GM19099 (cell line): Measurements from ENCODE around the gene GET3.

Source experiments
- POLR2A ChIP-seq: IDR thresholded peaks from 3 replicates; pipeline ENCODE4 v1.6.1; 2011; ENCODE audit warnings: low read depth; ENCODE audit not compliant: insufficient read length; ENCODE audit errors: extremely low read depth

GET3 gene

DNA sequence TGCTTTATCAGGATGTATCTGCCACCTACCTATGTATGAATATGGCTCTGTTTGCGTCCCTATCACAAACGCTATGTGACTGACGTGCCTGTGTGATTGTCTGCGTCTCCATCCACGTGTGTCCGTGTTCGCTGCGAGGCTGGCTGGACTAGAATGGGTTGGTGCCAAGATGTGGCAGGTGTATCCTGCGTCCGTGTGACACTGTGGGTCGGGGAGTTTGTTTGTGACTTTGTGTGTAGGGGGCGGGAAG is 44.8 kb downstream of the GET3 start:
- TF ChIP-seq POLR2A = no peak

DNA sequence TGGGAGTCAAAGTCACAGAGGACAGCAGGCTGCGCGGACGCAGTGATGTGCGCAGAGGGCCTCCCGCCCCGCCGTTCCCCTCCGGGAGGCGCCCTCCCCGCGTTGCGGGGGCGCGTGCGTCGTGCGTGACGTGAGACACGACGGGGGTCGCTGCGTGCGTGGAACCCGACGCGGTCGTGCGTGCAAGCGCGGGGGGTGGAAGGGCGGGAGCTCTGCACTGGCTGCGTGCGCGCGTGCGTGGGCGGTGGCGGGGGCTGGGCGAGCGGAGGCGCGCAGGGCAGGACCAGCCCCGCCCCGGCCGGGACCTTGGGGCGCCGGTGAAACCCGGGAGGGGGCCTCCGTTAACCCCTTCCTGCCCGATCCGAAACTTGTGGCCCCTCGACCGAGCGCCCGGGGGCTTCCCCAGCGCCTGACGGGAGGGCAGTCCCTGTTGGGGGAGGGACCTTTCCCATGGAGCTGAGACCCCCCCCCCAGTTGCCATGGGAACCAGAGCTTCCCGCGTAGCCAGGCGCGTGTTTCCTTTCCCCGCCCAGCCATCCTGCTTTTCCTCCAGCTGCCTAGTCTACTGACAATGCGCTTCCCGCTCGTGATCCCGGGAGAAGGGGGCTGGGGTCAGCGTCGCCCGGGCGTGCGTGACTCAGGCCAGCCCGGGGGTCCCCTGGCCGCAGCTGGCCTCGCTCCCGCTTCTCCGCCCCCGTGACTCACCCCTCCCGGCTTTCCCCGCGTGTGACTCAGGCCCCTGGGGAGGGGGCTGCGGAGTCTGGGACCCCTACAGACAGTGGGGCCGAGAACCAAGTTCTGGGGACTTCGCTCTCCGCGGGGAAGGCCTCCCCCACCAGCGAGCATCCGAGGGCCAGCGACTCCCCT is 45.4 kb downstream of the GET3 start:
- TF ChIP-seq POLR2A = peak; percentile 71

DNA sequence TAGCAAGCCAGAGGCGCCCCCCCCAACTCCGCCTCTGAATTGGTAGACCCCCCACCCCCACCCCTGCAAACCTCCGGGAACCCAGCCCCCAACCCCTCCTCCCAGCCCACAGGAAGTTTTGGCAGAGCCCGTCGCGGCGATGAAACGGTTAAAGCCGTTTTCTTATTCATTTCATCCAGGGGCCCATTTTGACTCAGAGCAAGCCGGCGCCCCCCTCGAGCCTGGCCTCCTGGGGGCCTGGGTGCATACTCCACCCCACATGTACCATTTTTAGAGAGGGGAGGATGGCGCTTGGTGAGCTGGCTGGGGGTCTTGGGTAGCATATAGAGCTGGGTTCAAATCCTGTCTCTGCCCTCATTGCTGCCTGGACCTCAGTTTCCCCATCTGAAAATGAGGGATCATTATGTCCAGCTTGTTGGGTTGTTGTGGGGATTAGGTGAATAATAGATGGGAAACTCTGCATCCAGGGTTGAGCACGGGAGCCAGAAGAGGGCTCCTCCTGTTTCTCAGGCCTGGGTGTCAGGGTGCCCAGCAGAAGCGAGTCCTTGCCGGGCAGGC is 46.1 kb downstream of the GET3 start:
- TF ChIP-seq POLR2A = no peak

DNA sequence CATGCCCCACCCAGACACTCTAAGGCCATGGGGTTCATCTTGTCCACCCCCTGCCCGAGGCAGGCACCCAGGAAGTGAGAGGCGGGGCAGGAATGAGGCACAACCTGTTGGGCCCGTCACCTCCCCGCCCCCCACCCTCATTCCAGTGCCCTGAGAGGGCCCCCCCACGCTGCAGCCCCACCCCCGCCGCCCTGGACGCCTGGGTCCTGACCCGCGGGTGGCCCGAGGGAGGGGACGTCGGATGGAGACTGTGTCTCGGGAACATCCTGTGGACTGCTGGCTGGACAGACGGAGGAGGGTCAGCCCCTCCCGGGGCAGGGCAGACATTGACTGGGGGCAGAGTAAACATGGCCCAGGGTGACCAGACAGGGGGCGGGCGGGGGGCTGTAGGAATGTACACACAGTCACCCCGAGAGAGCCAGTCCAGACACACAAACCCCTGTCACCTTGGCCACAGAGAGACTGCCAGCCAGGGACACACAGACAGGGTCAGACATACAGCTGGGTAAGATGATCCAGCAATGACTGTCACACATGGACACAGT is 46.6 kb downstream of the GET3 start:
- TF ChIP-seq POLR2A = no peak

DNA sequence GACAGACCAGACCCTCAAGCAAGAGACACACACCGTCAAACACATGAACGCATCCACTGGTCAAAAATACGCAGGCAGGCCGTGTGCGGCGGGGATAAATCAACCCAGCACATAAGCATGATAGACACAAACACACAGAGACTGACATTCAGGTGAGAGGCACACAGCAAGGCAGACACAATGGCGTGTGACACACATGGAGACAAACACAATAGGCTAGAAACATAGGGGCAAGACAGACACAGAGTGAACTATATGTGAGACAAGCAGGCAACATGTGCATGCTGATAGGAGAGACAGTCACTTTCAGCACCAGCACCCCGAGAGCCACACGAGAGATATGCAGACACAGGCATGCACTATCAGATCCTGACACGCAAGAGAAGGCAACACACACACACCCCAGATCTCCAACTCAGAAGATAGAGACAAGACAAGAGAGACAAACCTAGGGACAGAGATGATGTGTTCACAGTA is 47.1 kb downstream of the GET3 start:
- TF ChIP-seq POLR2A = peak; percentile 19

DNA sequence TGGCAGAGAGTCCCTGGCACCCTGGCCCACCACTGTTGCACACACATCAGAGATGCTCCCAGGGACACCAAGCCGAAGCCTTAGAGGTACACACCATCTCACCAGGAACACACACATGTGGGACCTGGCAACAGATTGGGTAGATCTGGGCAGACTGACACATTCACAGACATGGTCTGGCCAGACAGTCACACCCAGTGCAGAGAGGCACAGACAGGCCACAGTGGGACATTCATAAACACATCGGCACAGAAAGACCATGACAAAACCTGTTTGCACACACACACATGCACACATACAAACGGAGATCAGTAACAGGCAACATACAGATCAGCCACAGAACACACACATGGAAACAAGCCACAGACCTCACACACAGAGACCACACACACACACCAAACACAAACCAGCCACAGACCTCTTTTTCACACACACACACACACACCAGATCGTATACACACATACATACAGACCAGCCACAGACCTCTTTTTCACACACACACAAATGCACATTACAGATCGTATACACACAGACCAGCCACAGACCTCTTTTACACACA is 47.7 kb downstream of the GET3 start:
- TF ChIP-seq POLR2A = no peak

DNA sequence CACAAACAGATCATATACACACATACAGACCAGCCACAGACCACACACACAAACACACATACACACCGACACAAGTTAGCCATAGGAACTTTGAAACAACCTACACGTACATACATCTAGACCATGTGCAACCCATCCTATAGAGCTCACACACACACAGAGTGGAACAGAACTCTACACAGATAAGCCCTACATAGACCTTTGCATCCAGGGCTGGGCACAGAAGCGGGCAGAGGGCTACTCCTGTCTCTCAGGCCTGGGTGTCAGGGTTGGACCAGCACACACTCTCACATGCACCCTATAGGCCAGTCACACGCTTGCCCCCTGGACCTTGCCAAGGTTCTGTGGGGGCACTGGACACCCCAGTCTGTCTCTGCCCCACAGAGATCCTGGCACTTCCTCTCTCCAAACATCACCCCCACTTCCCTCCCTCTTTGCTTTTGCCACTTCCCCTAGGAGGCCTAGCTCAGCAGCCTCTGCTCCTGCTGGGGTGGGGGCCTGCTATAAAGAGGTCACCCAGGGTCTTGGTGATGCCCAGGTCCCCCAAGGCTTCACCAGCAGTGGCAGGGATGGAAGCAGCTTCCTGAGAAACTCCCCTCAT is 48.2 kb downstream of the GET3 start:
- TF ChIP-seq POLR2A = no peak

DNA sequence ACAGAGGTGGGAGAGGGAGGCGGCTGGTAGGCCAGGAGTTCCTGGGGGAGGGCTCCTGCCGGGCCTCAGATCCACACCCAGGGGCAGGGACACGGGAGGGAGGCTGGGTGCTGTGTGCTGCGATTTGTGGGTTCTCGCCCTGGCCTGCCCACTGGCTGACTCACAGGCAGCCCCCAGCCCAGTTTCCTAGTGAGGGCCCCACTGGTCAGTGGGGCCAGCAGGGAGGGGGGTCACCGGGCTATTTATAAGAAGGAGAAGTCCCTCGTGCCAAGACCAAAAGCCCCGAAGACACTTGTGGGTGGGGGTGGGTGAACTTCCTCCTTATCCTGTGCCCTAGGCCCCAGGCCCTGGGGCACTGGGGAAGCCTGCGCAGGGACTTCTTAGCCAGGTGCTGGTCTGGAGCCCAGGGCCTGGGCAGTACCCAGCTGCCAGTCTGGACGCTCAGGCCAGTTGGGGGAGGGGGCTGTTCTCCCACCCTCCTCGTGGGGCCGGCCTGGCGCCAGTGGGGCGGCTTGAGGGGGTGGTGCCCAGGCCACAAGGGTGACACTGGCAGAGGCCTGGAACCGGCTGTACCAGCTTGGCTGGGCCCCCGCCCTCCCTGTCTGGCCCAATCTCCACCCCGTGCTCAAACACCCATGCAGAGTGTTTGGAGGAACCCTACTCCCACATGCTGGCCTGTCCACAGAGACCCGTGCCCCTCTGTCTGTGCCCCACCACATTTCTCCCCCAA is 49.0 kb downstream of the GET3 start:
- TF ChIP-seq POLR2A = no peak

DNA sequence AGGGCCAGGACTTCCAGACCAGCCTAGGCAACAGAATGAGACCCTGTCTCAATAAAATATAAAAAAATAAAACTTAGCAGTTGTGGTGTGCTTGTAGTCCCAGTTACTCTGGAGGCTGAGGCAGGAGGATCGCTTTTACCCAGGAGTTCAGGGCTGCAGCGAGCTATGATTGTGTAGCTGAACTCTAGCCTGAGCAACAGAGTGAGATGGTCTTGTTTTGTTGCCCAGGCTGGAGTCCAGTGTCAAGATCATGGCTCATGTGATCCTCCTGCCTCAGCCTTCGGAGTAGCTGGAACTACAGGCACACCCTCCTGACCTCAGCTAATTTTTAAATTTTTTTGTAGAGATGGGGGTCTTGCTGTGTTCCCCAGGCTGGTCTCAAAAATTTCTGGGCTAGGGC is 49.7 kb downstream of the GET3 start:
- no peak for TF ChIP-seq POLR2A

DNA sequence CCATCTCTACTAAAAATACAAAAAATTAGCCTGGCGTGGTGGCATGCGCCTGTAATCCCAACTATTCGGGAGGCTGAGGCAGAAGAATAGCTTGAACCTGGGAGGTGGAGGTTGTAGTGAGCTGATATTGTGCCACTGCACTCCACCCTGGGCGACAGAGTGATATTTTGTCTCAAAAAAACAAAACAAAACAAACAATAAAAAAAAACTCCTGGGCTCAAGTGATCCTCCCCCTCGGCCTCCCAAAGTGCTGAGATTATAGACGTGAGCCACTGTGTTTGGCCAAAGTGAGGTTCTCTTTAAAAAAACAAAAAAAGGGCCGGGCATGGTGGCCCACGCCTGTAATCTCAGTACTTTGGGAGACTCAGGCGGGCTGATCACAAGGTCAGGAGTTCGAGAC is 50.2 kb downstream of the GET3 start:
- TF ChIP-seq POLR2A = no peak

DNA sequence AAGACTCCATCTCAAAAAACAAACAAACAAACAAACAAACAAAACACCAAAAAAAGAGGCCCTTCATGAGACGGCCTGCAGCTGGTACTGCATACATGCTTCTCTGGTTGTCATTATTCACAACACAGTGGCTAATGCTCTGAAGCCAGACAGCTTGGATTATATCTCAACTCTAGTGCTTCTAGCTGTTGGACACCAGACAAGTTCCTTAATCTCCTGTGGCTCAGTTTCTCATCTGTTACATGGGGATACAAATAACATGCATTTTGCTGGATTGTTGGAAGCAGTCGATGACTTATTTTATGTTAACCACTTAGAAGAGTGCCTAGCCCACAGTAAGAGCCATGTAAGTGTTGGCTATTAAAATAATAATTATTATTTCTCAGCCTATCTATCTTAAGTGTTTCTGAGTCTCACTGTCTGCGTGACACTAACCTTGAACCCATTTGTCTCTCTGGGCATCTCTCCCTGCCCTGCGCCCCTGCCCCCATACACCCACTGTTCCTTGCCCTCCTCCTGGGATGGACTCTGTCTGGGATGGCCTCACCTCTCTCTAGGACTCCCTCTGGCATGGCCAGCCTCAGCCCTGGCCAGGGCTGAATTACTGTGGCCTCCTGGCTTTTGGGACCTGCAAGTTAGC is 50.9 kb downstream of the GET3 start:
- no peak for TF ChIP-seq POLR2A

DNA sequence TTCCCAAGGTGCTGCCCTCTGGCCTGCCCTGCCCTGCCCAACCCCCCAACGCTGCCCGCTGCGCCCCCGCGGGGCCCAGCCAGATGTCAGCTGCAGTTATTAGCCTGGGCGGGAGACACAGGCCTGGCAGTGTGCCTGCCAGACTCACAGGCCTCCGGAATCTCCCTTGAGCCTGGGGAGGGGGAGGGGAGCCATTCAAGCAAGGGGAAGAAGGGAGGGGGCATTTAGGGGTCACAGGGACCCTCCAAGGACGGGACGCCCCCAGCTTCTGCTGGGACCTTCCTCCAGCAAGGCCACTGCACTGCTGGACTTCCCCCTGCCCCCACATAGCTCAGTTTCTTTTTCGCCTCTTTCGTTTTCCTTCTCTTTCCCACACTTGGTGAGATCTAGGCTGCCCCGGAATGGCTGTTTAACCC is 51.4 kb downstream of the GET3 start:
- TF ChIP-seq POLR2A = no peak

DNA sequence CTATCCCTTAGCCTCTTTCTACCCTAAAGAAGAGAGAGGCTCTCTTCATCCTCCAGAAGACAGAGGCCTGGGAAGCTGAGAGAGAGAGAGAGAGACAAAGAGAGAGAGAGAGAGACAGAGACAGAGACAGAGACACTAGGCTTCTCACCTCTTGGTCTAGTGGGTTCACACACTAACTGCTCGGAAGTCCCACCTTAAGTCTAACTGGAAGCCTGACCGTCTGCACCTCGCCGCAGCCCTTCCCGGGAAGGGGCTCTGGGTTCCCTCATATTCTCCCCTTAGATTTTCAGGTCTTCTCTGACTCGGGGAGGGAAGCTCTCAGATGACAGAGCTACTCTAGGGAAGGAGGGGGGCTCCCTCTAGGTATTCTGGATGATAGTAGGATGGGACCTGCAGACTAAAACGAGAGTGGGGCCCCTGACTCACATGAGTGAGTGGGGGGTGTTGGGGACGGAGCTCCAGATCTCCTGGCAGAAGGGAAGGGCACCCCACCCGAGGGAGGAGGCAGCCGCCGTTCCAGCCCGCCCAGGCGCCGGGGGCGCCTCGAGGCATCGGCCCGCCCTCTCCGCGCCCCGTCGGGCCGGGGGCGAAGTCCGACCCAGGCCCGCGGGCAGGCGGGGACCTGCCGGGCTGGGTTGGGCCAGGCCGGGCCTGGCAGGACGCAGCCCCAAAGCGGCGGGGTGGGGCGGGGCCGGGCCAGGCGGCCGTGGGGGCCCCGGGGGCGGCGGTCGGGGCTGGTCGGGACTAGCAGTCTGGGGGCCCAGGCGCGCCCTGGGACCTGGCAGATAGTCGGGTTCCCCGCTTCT is 52.0 kb downstream of the GET3 start:
- peak; percentile 74 for TF ChIP-seq POLR2A
